Kidney capillary endothelial cell (primary cell): ENCODE measurements around the gene HERC3.

Experiments used
- DNase-seq: peaks from one replicate; pipeline ENCODE4 v3.0.0-alpha.2; 2018; ENCODE audit warnings: low spot score

Gene HERC3

GRCh38 chr4:88746206-88746605, 153.9 kb downstream of the HERC3 start:
- no peak for DNase-seq

- DNase-seq, result no peak
Observed at GRCh38 chr4:88747351-88747750, 155.1 kb downstream of the HERC3 start.

- DNase-seq, result no peak
Observed at GRCh38 chr4:88750369-88750768, 158.1 kb downstream of the HERC3 start.

GRCh38 chr4:88751258-88752075, 159.2 kb downstream of the HERC3 start:
- DNase-seq, result no peak

- no peak for DNase-seq
Observed at GRCh38 chr4:88752076-88752463, 159.8 kb downstream of the HERC3 start.

GRCh38 chr4:88752754-88753153, 160.5 kb downstream of the HERC3 start:
- no peak for DNase-seq

- no peak for DNase-seq
Observed at GRCh38 chr4:88753658-88754571, 161.6 kb downstream of the HERC3 start.

GRCh38 chr4:88754796-88755195, 162.5 kb downstream of the HERC3 start:
- no peak for DNase-seq

- DNase-seq, result no peak
Observed at GRCh38 chr4:88755454-88755853, 163.2 kb downstream of the HERC3 start.

- DNase-seq, result no peak
Observed at GRCh38 chr4:88756149-88756548, 163.9 kb downstream of the HERC3 start.

GRCh38 chr4:88757067-88757466, 164.8 kb downstream of the HERC3 start:
- no peak for DNase-seq

- DNase-seq, result no peak
Observed at GRCh38 chr4:88757776-88758175, 165.5 kb downstream of the HERC3 start.
